ENCODE data around the gene GLYATL1. TPM values are rescaled to one million over a fixed set of nuclear protein-coding genes. Genes with fewer than 3 reads are reported as not detected.

GLYATL1 gene
- total RNA-seq, 3 donors from 2014 or later, result 0.19 TPM; not detected in 2

DNA sequence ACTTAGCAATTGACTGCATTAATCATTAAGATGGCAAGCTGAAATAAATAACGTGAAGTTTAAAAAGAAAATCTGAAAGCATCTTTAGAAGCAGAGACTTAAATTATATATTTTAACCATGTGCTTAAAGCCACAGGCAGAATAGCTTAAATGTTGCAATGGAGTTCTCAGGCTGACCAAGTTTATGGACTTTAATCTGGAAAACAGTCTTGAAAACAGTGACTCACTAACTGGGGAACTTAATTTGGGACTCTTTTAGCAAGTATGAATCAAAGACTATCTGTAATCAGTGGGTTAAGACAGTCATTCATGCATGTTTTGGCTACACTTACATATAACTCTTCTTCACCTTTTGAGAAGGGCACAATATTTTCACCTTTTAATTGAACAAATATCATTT is 12.6 kb upstream of the GLYATL1 start:
- TF ChIP-seq CTCF (IDR thresholded peaks at IDR 0.05), result no peak
- ATAC-seq, result peak; percentile 4
- no peaks in the 10 kb centered on the region for H3K9me3 ChIP-seq
- DNase-seq, result no peak
- H3K36me3 ChIP-seq (ENCODE audit: low read depth), result no peaks in the 10 kb centered on the region
- H3K4me1 ChIP-seq (ENCODE audit: low read depth), result peaks cover 25% of the 10 kb centered on the region
- intact Hi-C loops (cut with DNase I, micrococcal nuclease), result no loop called here
- H3K4me3 ChIP-seq, result no peak overlapping the region

- intact Hi-C loops (cut with DNase I, micrococcal nuclease), result no loop called here
- Histone ChIP-seq H3K4me1 (ENCODE audit: low read depth) (peaks cover 24% of the 10 kb centered on the region), H3K9me3 (no peaks in the 10 kb centered on the region), H3K4me3 (no peak overlapping the region), H3K36me3 (ENCODE audit: low read depth) (no peaks in the 10 kb centered on the region)
- no peak for TF ChIP-seq CTCF (IDR thresholded peaks at IDR 0.05)
- peak; percentile 66 for ATAC-seq
- DNase-seq, result peak; percentile 58 to 63 (median 59)
These were observed 11.7 kb upstream of the GLYATL1 start for GRCh38 chr11:58927393-58928106.

- DNase-seq (no peak), ATAC-seq (no peak)
- no peaks in the 10 kb centered on the region for H3K36me3 ChIP-seq (ENCODE audit: low read depth)
- intact Hi-C loops (cut with DNase I, micrococcal nuclease), result no loop called here
- H3K4me1 ChIP-seq (ENCODE audit: low read depth), result peaks cover 19% of the 10 kb centered on the region
- no peak for TF ChIP-seq CTCF (IDR thresholded peaks at IDR 0.05)
- no peak overlapping the region for H3K4me3 ChIP-seq
- H3K9me3 ChIP-seq, result no peaks in the 10 kb centered on the region
These were observed 11.2 kb upstream of the GLYATL1 start for GRCh38 chr11:58928107-58928499.

GRCh38 chr11:58928691-58929090 is 10.6 kb upstream of the GLYATL1 start:
- DNase-seq (no peak), ATAC-seq (no peak)
- no peak for TF ChIP-seq CTCF (IDR thresholded peaks at IDR 0.05)
- Histone ChIP-seq H3K9me3 (no peaks in the 10 kb centered on the region), H3K36me3 (ENCODE audit: low read depth) (no peaks in the 10 kb centered on the region), H3K4me3 (no peak overlapping the region), H3K4me1 (ENCODE audit: low read depth) (peaks cover 19% of the 10 kb centered on the region)
- intact Hi-C loops (cut with DNase I, micrococcal nuclease), result no loop called here

DNA sequence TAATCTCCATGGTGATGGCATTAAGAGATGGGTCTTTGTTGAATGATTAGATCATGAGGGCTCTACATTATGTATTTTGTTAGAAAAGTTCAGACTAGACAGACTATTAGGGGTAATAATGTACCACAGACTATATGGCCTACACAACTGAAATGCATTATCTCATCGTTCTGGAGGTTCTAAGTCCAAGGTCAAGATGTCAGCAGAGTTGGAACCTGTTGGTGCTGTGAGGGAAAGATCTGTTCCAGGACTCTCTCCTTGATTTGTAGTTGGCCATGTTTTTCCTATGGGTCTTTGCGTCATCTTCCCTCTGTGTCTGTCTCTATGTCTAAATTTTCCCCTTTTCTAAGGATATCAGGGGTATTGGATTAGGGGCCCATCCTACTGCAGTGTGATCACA is 8.4 kb upstream of the GLYATL1 start:
- ATAC-seq (no peak), DNase-seq (no peak)
- H3K36me3 ChIP-seq (ENCODE audit: low read depth), result no peaks in the 10 kb centered on the region
- H3K9me3 ChIP-seq, result no peaks in the 10 kb centered on the region
- intact Hi-C loops (cut with DNase I, micrococcal nuclease), result no loop called here
- TF ChIP-seq CTCF (IDR thresholded peaks at IDR 0.05), result no peak
- peaks cover 19% of the 10 kb centered on the region for H3K4me1 ChIP-seq (ENCODE audit: low read depth)
- H3K4me3 ChIP-seq, result no peak overlapping the region
